ENCODE measurements around the gene POLD4. TPM values are rescaled to one million over a fixed set of nuclear protein-coding genes. Genes with fewer than 3 reads are reported as not detected.

The POLD4 gene
- total RNA-seq, 1 experiment from 2014 or later: 95.1 TPM

- peak; percentile 96 for DNase-seq
- Mint-ChIP-seq H3K36me3 (ENCODE audit: insufficient read depth, unreplicated experiment) (peaks cover 46% of the 10 kb centered on the region), H3K9me3 (ENCODE audit: low read depth, unreplicated experiment) (no peaks in the 10 kb centered on the region), H3K27ac (ENCODE audit: unreplicated experiment) (peak overlapping the region; percentile 75), H3K27me3 (ENCODE audit: unreplicated experiment) (no peaks in the 10 kb centered on the region), H3K4me1 (ENCODE audit: low read depth, unreplicated experiment) (peaks cover 45% of the 10 kb centered on the region), H3K4me3 (ENCODE audit: low read depth, unreplicated experiment) (peak overlapping the region; percentile 71)
- TF ChIP-seq, protein P1, sequence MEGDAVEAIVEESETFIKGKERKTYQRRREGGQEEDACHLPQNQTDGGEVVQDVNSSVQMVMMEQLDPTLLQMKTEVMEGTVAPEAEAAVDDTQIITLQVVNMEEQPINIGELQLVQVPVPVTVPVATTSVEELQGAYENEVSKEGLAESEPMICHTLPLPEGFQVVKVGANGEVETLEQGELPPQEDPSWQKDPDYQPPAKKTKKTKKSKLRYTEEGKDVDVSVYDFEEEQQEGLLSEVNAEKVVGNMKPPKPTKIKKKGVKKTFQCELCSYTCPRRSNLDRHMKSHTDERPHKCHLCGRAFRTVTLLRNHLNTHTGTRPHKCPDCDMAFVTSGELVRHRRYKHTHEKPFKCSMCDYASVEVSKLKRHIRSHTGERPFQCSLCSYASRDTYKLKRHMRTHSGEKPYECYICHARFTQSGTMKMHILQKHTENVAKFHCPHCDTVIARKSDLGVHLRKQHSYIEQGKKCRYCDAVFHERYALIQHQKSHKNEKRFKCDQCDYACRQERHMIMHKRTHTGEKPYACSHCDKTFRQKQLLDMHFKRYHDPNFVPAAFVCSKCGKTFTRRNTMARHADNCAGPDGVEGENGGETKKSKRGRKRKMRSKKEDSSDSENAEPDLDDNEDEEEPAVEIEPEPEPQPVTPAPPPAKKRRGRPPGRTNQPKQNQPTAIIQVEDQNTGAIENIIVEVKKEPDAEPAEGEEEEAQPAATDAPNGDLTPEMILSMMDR (IDR thresholded peaks at IDR 0.05; ENCODE audit: unreplicated experiment): peak; percentile 56
- no TSS peak for BruUV-seq (replicated peaks)
- CTCF ChIA-PET: interaction anchor here (0.5 to 3.3 kb wide), 17 partner anchors 8 to 268 kb away, joined by 3 to 33 read pairs (median 4); partner anchors contain the start of genes POLD4 and RAD9A
- intact Hi-C loops (cut with micrococcal nuclease; ENCODE audit: unreplicated experiment): loop anchor here (1.0 kb wide), 1 partner anchor 20 kb away; no protein-coding TSS in a partner anchor
These were observed 20.6 kb upstream of the POLD4 start for GRCh38 chr11:67373648-67374570.

GRCh38 chr11:67372993-67373647 lies 19.8 kb upstream of the POLD4 start, which contains the start of gene CLCF1:
TSS of gene CLCF1 (minus strand) at chr11:67373598. CDS start at chr11:67373539, 59 bp downstream.
- Mint-ChIP-seq H3K27me3 (ENCODE audit: unreplicated experiment) (no peaks in the 10 kb centered on the region), H3K4me3 (ENCODE audit: low read depth, unreplicated experiment) (peak within 1 kb of the TSS; percentile 71), H3K9me3 (ENCODE audit: low read depth, unreplicated experiment) (no peaks in the 10 kb centered on the region), H3K27ac (ENCODE audit: unreplicated experiment) (peak within 1 kb of the TSS; percentile 75), H3K4me1 (ENCODE audit: low read depth, unreplicated experiment) (peaks cover 39% of the 10 kb centered on the region), H3K36me3 (ENCODE audit: insufficient read depth, unreplicated experiment) (peaks cover 47% of the 10 kb centered on the region)
- CTCF ChIA-PET: interaction anchor here (0.6 to 3.3 kb wide), 10 partner anchors 9 to 267 kb away, joined by 3 to 33 read pairs (median 9); no protein-coding TSS in a partner anchor
- TF ChIP-seq, protein P1 (IDR thresholded peaks at IDR 0.05; ENCODE audit: unreplicated experiment): no peak
- no TSS peak for BruUV-seq (replicated peaks)
- intact Hi-C loops (cut with micrococcal nuclease; ENCODE audit: unreplicated experiment): no loop called here
- DNase-seq: peak; percentile 55

GRCh38 chr11:67372321-67372992 lies 19.1 kb upstream of the POLD4 start:
- Mint-ChIP-seq H3K27ac (ENCODE audit: unreplicated experiment) (peak overlapping the region; percentile 40), H3K36me3 (ENCODE audit: insufficient read depth, unreplicated experiment) (peaks cover 52% of the 10 kb centered on the region), H3K4me1 (ENCODE audit: low read depth, unreplicated experiment) (peaks cover 37% of the 10 kb centered on the region), H3K4me3 (ENCODE audit: low read depth, unreplicated experiment) (peak overlapping the region; percentile 71), H3K9me3 (ENCODE audit: low read depth, unreplicated experiment) (no peaks in the 10 kb centered on the region), H3K27me3 (ENCODE audit: unreplicated experiment) (no peaks in the 10 kb centered on the region)
- TF ChIP-seq, protein P1 (IDR thresholded peaks at IDR 0.05; ENCODE audit: unreplicated experiment): no peak
- intact Hi-C loops (cut with micrococcal nuclease; ENCODE audit: unreplicated experiment): no loop called here
- no TSS peak for BruUV-seq (replicated peaks)
- DNase-seq: no peak
- CTCF ChIA-PET: interaction anchor here (0.7 to 3.0 kb wide), 5 partner anchors 15 to 27 kb away, joined by 5 to 33 read pairs (median 13); partner anchors contain the start of gene POLD4

DNA sequence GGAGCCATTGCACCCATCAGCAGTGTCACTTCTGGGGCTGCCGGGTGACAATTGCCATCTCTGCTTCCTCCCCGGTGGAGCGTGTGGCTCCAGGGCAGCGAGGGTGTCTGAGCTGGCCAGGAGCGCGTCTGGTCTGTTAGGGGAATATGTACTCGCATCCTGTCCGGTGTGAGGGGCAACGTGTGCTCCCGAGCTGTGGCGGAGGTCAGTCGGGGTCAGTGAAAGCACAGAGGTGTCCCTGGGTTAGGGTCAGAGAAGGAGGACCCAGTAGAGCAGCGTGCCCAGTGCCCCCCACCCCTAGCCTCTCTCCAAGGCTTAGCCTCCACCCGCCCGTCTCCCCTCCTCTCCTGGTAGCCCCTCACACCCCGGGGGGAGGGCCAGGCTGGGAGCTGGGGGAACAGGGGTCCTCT lies 18.6 kb upstream of the POLD4 start:
- intact Hi-C loops (cut with micrococcal nuclease; ENCODE audit: unreplicated experiment): no loop called here

More for the DNA sequence above, 18.6 kb upstream of the POLD4 start:
- TF ChIP-seq, protein P1 (IDR thresholded peaks at IDR 0.05; ENCODE audit: unreplicated experiment): no peak
- Mint-ChIP-seq H3K27me3 (ENCODE audit: unreplicated experiment) (no peaks in the 10 kb centered on the region), H3K27ac (ENCODE audit: unreplicated experiment) (peak overlapping the region; percentile 40), H3K36me3 (ENCODE audit: insufficient read depth, unreplicated experiment) (peaks cover 51% of the 10 kb centered on the region), H3K4me3 (ENCODE audit: low read depth, unreplicated experiment) (peak overlapping the region; percentile 71), H3K9me3 (ENCODE audit: low read depth, unreplicated experiment) (no peaks in the 10 kb centered on the region), H3K4me1 (ENCODE audit: low read depth, unreplicated experiment) (peaks cover 31% of the 10 kb centered on the region)
- CTCF ChIA-PET: interaction anchor here (0.7 to 3.0 kb wide), 3 partner anchors 15 to 26 kb away, joined by 5 to 13 read pairs (median 5); partner anchors contain the start of gene POLD4
- no peak for DNase-seq
- BruUV-seq (replicated peaks): no TSS peak
